GM19238 (cell line): ENCODE results near the gene NPIPA1.
"Not testable (repeated sequence)": the region's sequence is repeated elsewhere in the genome, so short reads cannot be mapped to it uniquely, and the experiment has no call there.

Experiments
- DNase-seq: peaks from one replicate; pipeline ENCODE4 v3.0.0; 2011; ENCODE audit warnings: low spot score; ENCODE audit not compliant: insufficient read length

The NPIPA1 gene

DNA sequence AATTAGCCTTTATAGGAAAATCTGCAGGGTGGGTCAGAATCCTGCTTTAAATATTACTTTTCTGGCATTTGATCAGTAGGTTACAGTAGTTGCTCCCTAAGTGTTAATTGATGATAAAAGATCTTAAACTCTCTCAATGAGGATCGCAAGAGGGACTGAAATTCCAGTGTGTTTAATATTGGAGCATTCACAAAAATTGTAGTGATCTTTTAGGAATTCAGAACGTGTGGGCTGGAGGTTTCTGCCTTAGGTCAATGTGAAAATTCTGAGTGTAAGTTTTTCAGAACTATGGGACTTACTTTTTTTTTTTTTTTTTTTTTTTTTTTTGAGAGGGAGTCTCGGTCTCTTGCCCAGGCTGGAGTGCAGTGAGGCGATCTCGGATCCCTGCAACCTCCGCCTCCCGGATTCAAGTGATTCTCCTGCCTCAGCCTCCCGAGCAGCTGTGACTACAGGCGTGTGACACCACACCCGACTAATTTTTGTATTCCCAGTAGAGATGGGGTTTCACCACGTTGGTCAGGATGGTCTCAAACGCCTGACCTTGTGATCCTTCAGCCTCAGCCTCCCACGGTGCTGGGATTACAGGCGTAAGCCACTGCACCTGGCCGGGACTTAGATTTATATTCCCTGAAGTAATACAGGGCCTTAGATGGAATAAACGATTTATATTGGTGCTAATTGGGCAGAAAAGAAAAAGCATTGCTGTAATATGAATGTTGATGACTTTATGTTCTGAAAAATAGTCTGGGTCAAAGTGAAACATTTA, 39.9 kb downstream of the NPIPA1 start:
- DNase-seq: not testable (repeated sequence)

DNA sequence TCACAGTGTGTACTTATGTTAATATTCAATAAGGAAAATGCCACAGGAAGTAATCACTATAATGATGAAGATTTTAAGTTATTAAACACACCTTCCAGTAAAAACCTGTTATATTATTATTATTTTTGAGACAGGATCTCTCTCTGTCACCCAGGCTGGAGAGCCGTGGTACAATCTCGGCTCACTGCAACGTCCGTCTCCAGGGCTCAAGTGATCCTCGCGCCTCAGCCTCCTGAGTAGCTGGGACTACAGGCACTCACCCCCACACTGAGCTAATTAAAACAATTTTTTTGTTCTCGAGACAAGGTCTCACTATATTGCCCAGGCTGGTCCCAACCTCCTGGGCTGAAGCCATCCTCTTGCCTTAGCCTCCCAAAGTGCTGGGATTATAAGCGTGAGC, 41.0 kb downstream of the NPIPA1 start:
- not testable (repeated sequence) for DNase-seq

DNA sequence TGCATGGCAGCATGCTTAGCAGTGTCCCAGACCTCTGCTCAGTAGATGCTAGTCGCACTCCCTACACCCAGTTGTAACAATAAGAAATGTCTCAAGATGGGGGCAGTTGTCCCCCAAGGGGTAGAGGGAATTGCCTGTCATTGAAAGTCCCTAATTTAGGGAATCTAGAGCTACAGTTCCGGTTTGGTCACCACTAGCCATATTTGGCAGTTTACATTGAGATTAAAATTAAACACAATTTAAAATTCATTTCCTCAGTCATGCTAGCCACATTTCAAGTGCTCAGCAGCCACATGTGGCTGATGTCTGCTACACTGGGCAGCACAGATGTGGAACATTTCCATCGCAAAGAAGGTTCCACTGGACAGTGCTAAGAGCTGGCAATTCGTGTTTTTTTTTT, 41.7 kb downstream of the NPIPA1 start:
- not testable (repeated sequence) for DNase-seq

DNA sequence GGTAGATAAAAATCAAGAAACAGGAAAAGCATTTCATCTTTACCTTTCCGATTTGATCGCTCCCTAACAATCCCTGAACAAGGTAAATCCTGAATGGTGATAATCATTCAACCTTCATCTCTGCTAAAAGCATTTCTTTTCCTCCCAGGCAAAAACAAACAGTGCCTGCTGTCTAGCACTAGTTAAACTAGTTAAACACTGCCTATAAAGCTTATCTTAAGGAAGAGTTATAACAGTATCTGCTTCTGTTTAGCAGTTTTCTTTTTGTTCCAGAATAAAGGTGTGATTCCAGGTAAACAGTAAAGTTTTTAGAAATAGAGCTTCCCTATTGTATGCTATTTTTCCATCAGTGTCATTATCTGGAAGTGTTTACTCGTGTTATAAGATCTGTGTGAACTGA, 44.0 kb downstream of the NPIPA1 start:
- DNase-seq: not testable (repeated sequence)

DNA sequence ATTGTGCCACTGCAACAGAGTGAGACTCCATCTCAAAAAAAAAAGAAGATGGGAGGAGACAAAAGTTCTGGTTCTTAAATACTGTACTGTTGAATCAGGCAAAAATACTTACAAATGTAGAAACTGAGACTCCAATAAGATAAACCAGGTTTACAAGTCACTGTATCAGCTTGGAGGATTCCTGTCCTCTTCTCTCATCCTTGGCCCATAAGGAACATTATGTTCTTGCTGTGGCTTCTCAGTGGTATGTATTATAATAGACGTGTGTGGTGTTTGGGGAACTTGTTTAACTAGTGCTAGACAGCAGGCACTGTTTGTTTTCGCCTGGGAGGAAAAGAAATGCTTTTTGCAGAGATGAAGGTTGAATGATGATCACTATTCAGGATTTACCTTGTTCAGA, 45.3 kb downstream of the NPIPA1 start:
- DNase-seq: not testable (repeated sequence)

DNA sequence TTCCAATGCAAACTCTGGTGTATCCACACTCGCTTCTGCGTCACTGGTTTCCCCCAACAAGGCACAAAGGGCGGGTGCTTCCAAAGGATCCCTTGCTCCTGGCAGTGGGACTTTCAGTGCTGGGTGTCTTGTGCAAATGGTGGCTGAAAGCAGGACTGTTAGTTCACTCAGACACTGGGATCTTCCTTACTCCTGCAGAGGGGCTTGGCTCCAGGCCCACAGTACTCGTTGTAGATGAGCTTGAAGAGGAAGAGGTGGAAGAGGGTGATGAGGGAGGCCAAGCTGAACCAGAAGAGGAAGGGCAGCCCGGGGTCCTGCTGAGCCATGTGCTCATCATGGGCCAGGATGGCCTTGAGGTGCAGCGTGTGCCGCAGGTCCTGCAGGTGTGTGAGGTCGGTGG, 50.8 kb downstream of the NPIPA1 start:
- not testable (repeated sequence) for DNase-seq

DNA sequence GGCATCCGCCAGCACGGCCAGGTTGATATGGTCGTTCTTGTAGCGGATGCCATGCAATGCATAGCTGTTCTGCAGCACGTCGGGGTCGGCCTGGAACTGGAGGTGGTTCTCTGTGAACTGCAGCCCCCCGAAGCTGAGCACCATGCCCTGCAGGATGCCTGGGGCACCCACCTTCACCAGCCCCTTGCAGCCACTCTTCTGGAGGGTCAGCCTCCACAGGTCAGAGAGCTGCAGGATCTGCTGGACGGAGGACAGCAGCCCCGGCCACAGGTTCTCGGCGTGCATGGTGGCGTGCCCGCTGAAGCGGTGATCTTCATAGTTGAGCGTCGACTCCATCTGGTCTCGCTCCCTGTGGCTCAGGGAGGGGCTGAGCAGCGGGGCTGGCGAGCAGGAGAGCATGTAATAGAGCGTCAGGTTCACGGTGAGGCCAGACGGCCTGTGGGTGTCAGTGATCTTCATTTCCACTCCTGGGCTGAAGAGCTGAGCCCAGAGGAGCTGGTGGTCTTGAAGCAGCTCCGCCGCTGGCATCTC, 51.5 kb downstream of the NPIPA1 start:
- not testable (repeated sequence) for DNase-seq

DNA sequence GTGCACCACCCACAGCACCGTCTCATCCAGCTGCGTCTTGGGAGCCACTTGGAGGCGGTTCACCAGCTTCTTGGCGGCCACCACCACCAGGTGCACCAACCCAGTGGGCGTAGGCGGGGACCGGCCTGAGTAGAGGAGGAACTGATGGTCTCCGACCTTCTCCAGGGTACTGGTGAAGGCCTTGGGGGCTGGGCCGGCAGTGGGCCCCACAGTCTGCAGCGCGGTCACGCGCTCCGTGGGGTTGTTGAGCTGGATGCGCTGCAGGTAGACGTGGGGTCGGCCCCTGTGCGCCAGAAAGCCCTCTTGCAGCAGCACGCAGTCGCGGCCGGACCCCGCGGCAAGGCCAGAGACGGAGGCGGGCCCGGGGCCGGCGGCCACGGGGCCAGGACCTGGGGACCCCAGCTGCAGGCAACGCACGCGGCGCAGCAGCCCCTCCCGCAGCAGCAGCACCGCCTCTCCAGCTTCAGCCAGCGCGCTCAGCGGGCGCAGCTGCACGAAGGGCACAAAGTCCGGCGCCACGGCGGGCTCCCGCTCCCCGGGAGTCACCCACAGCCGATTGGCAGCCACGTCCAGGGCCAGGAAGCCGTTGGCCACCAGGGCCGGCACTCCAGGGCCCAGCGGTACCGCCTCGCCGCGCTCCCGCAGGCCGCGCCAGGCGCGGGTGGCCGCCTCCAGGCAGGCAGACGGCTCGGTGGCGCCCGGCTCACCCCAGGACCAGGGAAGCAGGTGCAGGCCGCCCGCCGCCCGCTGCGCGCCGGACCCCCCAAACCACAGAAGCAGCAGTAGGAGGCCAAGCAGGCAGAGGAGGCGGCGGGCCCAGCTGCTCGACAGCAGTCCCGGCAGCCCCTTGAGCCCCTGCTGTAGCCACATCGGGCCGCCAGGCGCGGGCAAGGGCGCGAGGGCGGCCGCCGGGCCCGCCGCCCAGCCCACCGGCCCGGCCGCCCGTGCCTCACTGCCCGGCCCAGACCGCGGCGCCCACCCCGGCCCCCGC, 52.3 kb downstream of the NPIPA1 start:
- not testable (repeated sequence) for DNase-seq

DNA sequence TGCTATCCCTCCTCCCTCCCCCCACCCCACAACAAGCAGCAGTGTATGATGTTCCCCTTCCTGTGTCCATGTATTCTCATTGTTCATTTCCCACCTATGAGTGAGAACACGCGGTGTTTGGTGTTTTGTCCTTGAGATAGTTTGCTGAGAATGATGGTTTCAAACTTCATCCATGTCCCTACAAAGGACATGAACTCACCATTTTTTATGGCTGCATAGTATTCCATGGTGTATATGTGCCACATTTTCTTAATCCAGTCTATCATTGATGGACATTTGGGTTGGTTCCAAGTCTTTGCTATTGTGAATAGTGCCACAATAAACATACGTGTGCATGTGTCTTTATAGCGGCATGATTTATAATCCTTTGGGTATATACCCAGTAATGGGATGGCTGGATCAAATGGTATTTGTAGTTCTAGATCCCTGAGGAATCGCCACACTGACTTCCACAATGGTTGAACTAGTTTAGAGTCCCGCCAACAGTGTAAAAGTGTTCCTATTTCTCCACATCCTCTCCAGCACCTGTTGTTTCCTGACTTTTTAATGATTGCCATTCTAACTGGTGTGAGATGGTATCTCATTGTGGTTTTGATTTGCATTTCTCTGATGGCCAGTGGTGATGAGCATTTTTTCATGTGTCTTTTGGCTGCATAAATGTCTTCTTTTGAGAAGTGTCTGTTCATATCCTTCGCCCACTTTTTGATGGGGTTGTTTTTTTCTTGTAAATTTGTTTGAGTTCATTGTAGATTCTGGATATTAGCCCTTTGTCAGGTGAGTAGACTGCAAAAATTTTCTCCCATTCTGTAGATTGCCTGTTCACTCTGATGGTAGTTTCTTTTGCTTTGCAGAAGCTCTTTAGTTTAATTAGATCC, 56.3 kb downstream of the NPIPA1 start:
- not testable (repeated sequence) for DNase-seq

DNA sequence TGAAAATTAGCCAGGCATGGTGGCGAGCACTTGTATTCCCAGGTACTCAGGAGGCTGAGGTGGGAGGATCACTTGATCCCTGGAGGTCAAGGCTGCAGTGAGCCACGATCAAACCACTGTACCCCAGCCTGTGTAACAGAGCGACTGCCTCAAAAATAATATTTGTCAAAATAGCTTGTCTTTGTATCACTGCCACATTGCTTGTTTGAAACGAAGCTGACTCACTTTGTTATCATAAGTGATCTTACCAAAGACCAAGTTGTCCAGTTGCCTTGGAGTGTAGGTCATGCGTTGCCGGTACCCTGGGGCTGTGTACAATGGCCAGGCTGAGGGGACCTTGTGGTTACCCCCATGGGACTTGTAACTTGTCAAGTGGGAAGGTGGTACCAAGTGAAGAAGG, 59.5 kb downstream of the NPIPA1 start:
- DNase-seq: not testable (repeated sequence)

DNA sequence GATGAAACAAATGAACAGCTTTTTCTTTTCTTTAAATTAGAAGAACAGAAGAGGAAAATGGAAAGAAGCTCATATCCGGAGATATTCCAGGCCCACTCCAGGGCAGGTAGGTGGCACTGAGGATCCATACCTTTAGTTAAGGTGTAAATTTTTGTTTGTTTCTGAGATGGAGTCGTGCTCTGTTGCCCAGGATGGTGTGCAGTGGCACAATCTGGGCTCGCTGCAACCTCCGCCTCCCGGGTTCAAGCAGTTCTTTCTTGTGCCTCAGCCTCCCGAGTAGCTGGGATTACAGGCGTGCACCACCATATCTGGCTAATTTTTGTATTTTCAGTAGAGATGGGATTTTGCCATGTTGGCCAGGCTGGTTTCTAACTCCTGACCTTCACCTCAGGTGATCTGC, 61.1 kb downstream of the NPIPA1 start:
- DNase-seq: not testable (repeated sequence)

DNA sequence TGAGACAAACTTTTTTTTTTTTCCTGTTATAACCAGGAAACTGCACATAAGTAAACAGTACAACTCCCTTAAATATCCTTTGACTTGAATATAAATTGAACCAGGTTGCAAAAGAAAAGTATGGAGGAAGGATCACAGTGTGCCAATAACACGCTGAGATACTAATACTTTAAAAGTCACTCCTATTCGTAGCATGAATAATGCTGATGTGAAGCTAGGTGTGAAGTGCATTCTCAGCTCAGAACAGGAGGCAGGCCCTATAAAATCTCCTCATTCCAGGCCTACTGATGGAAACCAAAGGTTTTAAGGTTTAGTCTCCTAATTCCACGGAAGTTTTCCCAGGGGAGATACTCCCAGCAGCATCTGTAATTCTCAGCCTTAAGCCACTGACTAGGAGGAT, 62.6 kb downstream of the NPIPA1 start:
- DNase-seq: not testable (repeated sequence)
